CD14-positive monocyte (primary cell): ENCODE results near the gene IRF9. TPM values are rescaled to one million over a fixed set of nuclear protein-coding genes. Genes with fewer than 3 reads are reported as not detected.
A peak's percentile ranks its signal among the peaks of the same experiment; 100 is the strongest.

Experiments used
- DNase-seq, 3 donors: peaks; one replicate each; pipeline ENCODE4 v3.0.0-alpha.2; 2011 to 2022
- H2AFZ ChIP-seq: 2 replicates; pipeline ENCODE4 v1.6.0; 2012; ENCODE audit warnings: mild to moderate bottlenecking, low read depth, low read length, inconsistent platforms; ENCODE audit not compliant: insufficient read depth, poor library complexity, severe bottlenecking
- H3K27ac ChIP-seq, 2 donors: 1 replicate in 1 of 2; 2 replicates in 1 of 2; pipeline ENCODE4 v1.5.1; 2012 to 2013; ENCODE audit warnings: low read length in 2 of 2, control low read depth in 1 of 2, inconsistent platforms in 1 of 2, low read depth in 1 of 2, mild to moderate bottlenecking in 1 of 2
- H3K27me3 ChIP-seq, 2 donors: one replicate each; pipeline versions ENCODE4 v1.6.0 to v1.6.1; 2011 to 2013; ENCODE audit warnings: low read length in 2 of 2; ENCODE audit not compliant: control insufficient read depth in 2 of 2, insufficient read depth in 2 of 2
- H3K36me3 ChIP-seq, 2 donors: replicated peaks in 1 of 2; 1 replicate in 1 of 2; 2 replicates in 1 of 2; pipeline versions ENCODE4 v1.5.1 to v1.6.1; 2012 to 2013; ENCODE audit warnings: low read length in 2 of 2, control low read depth in 1 of 2, inconsistent platforms in 1 of 2, mild to moderate bottlenecking in 1 of 2; ENCODE audit not compliant: insufficient read depth in 2 of 2, control insufficient read depth in 1 of 2
- H3K4me1 ChIP-seq, 2 donors: 1 replicate in 1 of 2; 2 replicates in 1 of 2; pipeline versions ENCODE4 v1.5.1 to v1.6.1; 2012 to 2013; ENCODE audit warnings: low read length in 2 of 2, control low read depth in 1 of 2, inconsistent platforms in 1 of 2, mild to moderate bottlenecking in 1 of 2, moderate library complexity in 1 of 2; ENCODE audit not compliant: insufficient read depth in 2 of 2, control insufficient read depth in 1 of 2
- H3K4me2 ChIP-seq: replicated peaks from 2 replicates; pipeline ENCODE3; 2012; ENCODE audit warnings: low read length, moderate library complexity, mild to moderate bottlenecking; ENCODE audit not compliant: poor library complexity, severe bottlenecking; ENCODE audit errors: extremely low read depth
- H3K4me3 ChIP-seq, 3 experiments: fragments of 200-600 bp in 1 of 3; sonication (generic) in 1 of 3; replicated peaks in 1 of 3; 1 replicate in 2 of 3; 2 replicates in 1 of 3; pipeline ENCODE4 v1.5.1; 2011 to 2013; ENCODE audit warnings: low read length in 3 of 3, mild to moderate bottlenecking in 3 of 3, control low read depth in 2 of 3, low read depth in 2 of 3, inconsistent platforms in 1 of 3, moderate library complexity in 1 of 3
- H3K79me2 ChIP-seq: 2 replicates; pipeline ENCODE4 v1.6.0; 2012; ENCODE audit warnings: mild to moderate bottlenecking, control low read depth, inconsistent platforms, low read length, moderate library complexity; ENCODE audit not compliant: insufficient read depth
- H3K9ac ChIP-seq: 2 replicates; pipeline ENCODE4 v1.6.0; 2017; ENCODE audit warnings: low read length, mild to moderate bottlenecking; ENCODE audit not compliant: insufficient read depth, poor library complexity, severe bottlenecking
- H3K9me3 ChIP-seq, 2 donors: replicated peaks in 1 of 2; 1 replicate in 1 of 2; 2 replicates in 1 of 2; pipeline versions ENCODE4 v1.5.1 to v1.6.1; 2012 to 2013; ENCODE audit warnings: low read length in 2 of 2, control low read depth in 1 of 2; ENCODE audit not compliant: control insufficient read depth in 1 of 2, insufficient read depth in 1 of 2
- H4K20me1 ChIP-seq: 2 replicates; pipeline ENCODE4 v1.6.0; 2012; ENCODE audit warnings: mild to moderate bottlenecking, low read length, control low read depth, moderate library complexity; ENCODE audit not compliant: insufficient read depth
- H3K27ac Mint-ChIP-seq, 7 donors: one replicate each; pipeline ENCODE4 v1.8.0; 2020; ENCODE audit warnings: mild to moderate bottlenecking in 7 of 7, mixed read lengths in 7 of 7, moderate library complexity in 6 of 7, inconsistent platforms in 2 of 7
- H3K27me3 Mint-ChIP-seq, 3 donors: one replicate each; pipeline ENCODE4 v1.8.0; 2021 to 2022; ENCODE audit warnings: low read depth in 3 of 3, mild to moderate bottlenecking in 3 of 3, mixed read lengths in 3 of 3, moderate library complexity in 3 of 3, inconsistent platforms in 1 of 3
- H3K36me3 Mint-ChIP-seq, 2 donors: one replicate each; pipeline ENCODE4 v1.8.0; 2020; ENCODE audit warnings: mixed read lengths in 2 of 2, inconsistent platforms in 1 of 2, mild to moderate bottlenecking in 1 of 2
- H3K4me1 Mint-ChIP-seq: one replicate; pipeline ENCODE4 v1.8.0; 2020; ENCODE audit warnings: mild to moderate bottlenecking, mixed read lengths
- H3K4me3 Mint-ChIP-seq, 2 donors: one replicate each; pipeline ENCODE4 v1.8.0; 2020; ENCODE audit warnings: mild to moderate bottlenecking in 2 of 2, mixed read lengths in 2 of 2, moderate library complexity in 1 of 2
- H3K9me3 Mint-ChIP-seq, 7 donors: one replicate each; pipeline ENCODE4 v1.8.0; 2020 to 2022; ENCODE audit warnings: mixed read lengths in 7 of 7, mild to moderate bottlenecking in 6 of 7, moderate library complexity in 6 of 7, inconsistent platforms in 2 of 7
- WGBS: methylation state at CpG from one replicate; pipeline ENCODE4 v1.1.5; 2013; ENCODE audit warnings: missing lambda C conversion rate; ENCODE audit not compliant: insufficient coverage; 5-methylcytosine and 5-hydroxymethylcytosine counted together
- intact Hi-C, 2 donors: fragments of 100-400 bp; cut with micrococcal nuclease; formaldehyde crosslinking; loops; one replicate each; pipeline versions ENCODE4 v1.15.0 to v1.15.1; 2023
- polyA plus RNA-seq, 3 donors: library from polyadenylated mRNA; depleted of rRNA in 1 of 3; unstranded in 2 of 3; stranded (reverse) in 1 of 3; fragments of 300-500 nt in 2 of 3; fragments of >200 nt in 1 of 3; fragmentation: Illumina TruSeq in 2 of 3; gene quantifications; 1 replicate in 2 of 3; 2 replicates in 1 of 3; pipeline ENCODE4 v1.2.3, GENCODE V29; 2012 to 2021
- TF ChIP-seq, protein P1 (sequence below): fragments of 200-600 bp; IDR thresholded peaks from one replicate; pipeline ENCODE4 v1.8.0; 2022; ENCODE audit warnings: antibody characterized with exemption, mild to moderate bottlenecking

Gene IRF9
- polyA plus RNA-seq, 3 donors: 44.7 to 208 (median 56.0) TPM

GRCh38 chr14:24115422-24116127 lies 45.5 kb upstream of the IRF9 start:
- TF ChIP-seq, protein P1, sequence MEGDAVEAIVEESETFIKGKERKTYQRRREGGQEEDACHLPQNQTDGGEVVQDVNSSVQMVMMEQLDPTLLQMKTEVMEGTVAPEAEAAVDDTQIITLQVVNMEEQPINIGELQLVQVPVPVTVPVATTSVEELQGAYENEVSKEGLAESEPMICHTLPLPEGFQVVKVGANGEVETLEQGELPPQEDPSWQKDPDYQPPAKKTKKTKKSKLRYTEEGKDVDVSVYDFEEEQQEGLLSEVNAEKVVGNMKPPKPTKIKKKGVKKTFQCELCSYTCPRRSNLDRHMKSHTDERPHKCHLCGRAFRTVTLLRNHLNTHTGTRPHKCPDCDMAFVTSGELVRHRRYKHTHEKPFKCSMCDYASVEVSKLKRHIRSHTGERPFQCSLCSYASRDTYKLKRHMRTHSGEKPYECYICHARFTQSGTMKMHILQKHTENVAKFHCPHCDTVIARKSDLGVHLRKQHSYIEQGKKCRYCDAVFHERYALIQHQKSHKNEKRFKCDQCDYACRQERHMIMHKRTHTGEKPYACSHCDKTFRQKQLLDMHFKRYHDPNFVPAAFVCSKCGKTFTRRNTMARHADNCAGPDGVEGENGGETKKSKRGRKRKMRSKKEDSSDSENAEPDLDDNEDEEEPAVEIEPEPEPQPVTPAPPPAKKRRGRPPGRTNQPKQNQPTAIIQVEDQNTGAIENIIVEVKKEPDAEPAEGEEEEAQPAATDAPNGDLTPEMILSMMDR: no peak
- H3K36me3 Mint-ChIP-seq: peaks cover 35 to 47% of the 10 kb centered on the region in 2 donors

GRCh38 chr14:24116128-24116814 lies 44.8 kb upstream of the IRF9 start:
- H3K79me2 ChIP-seq: peaks cover 24% of the 10 kb centered on the region
- H4K20me1 ChIP-seq: no peaks in the 10 kb centered on the region
- Mint-ChIP-seq H3K27me3 (peaks cover 0 to 6% (median 2%) of the 10 kb centered on the region in 3 donors), H3K4me1 (peaks cover 18% of the 10 kb centered on the region), H3K36me3 (peaks cover 41 to 54% of the 10 kb centered on the region in 2 donors), H3K4me3 (peak overlapping the region; percentile 89 to 94), H3K27ac (peak overlapping the region in 5 of 7 donors; percentile 77 to 99 (median 99)), H3K9me3 (peaks cover 0 to 2% (median 0%) of the 10 kb centered on the region in 7 donors)
- intact Hi-C loops: loop anchor here in 1 of 2 donors (10.0 kb wide), 2 partner anchors 179 to 1191 kb away; partner anchors contain the start of genes DHRS1, NOP9 and PRMT5
- H3K27me3 ChIP-seq: no peaks in the 10 kb centered on the region
- no peak overlapping the region for H3K9ac ChIP-seq
- H3K36me3 ChIP-seq: peaks cover 43 to 51% of the 10 kb centered on the region in 2 donors
- TF ChIP-seq, protein P1: no peak
- no peak for DNase-seq
- H2AFZ ChIP-seq: no peak overlapping the region
- peaks cover 19 to 27% of the 10 kb centered on the region in 2 donors for H3K4me1 ChIP-seq
- H3K27ac ChIP-seq: peak overlapping the region in 1 of 2 donors; percentile 99
- no CpG with 5 or more reads among the region's 6 CpGs for WGBS
- H3K9me3 ChIP-seq: no peaks in the 10 kb centered on the region
- H3K4me3 ChIP-seq: peak overlapping the region in 1 of 3 experiments; percentile 87
- peak overlapping the region; percentile 94 for H3K4me2 ChIP-seq

More at GRCh38 chr14:24115422-24116127, 45.5 kb upstream of the IRF9 start:
- Histone ChIP-seq H3K27me3 (no peaks in the 10 kb centered on the region), H3K4me1 (peaks cover 19 to 27% of the 10 kb centered on the region in 2 donors), H3K79me2 (peaks cover 24% of the 10 kb centered on the region), H3K9me3 (no peaks in the 10 kb centered on the region), H4K20me1 (no peaks in the 10 kb centered on the region), H3K4me2 (peak overlapping the region; percentile 94), H2AFZ (peak overlapping the region; percentile 86), H3K27ac (peak overlapping the region; percentile 99 to 100), H3K4me3 (peak overlapping the region; percentile 87 to 90 (median 89)), H3K36me3 (peaks cover 36 to 44% of the 10 kb centered on the region in 2 donors), H3K9ac (peak overlapping the region; percentile 93)
- peaks cover 0 to 6% (median 2%) of the 10 kb centered on the region in 3 donors for H3K27me3 Mint-ChIP-seq
- 3% methylated on average over 4 of the region's 14 CpGs for WGBS
- peak overlapping the region; percentile 89 to 94 for H3K4me3 Mint-ChIP-seq
- intact Hi-C loops: loop anchor here in 1 of 2 donors (10.0 kb wide), 2 partner anchors 179 to 1191 kb away; partner anchors contain the start of genes DHRS1, NOP9 and PRMT5
- DNase-seq: no peak
- H3K9me3 Mint-ChIP-seq: peaks cover 0 to 2% (median 0%) of the 10 kb centered on the region in 7 donors
- peaks cover 18% of the 10 kb centered on the region for H3K4me1 Mint-ChIP-seq
- H3K27ac Mint-ChIP-seq: peak overlapping the region; percentile 98 to 99 (median 99)
